KOPT-K1 (cell line): Measurements from ENCODE around the gene DEK.
"Not testable (repeated sequence)": the region's sequence is repeated elsewhere in the genome, so short reads cannot be mapped to it uniquely, and the experiment has no call there.

ENCODE experiments used
- H3K27ac ChIP-seq: fragments of 200-600 bp; sonication (generic); 2 replicates; pipeline ENCODE4 v1.5.1; 2016; ENCODE audit warnings: antibody characterized with exemption, mild to moderate bottlenecking, low read depth, low read length; ENCODE audit not compliant: poor library complexity, severe bottlenecking
- H3K36me3 ChIP-seq: fragments of 200-600 bp; sonication (generic); 2 replicates; pipeline ENCODE4 v1.5.1; 2017; ENCODE audit warnings: antibody characterized with exemption, mild to moderate bottlenecking, low read length, moderate library complexity; ENCODE audit not compliant: insufficient read depth
- H3K9me3 ChIP-seq: fragments of 200-600 bp; sonication (generic); 2 replicates; pipeline ENCODE4 v1.5.1; 2017; ENCODE audit warnings: antibody characterized with exemption, low read length, mild to moderate bottlenecking; ENCODE audit not compliant: insufficient read depth, poor library complexity, severe bottlenecking

Gene DEK

GRCh38 chr6:18235524-18235923 is 28.8 kb downstream of the DEK start:
- Histone ChIP-seq H3K9me3 (peaks cover 31% of the 10 kb centered on the region), H3K36me3 (peaks cover 94% of the 10 kb centered on the region), H3K27ac (no peak overlapping the region)

- H3K9me3 ChIP-seq, result peaks cover 31% of the 10 kb centered on the region
- peaks cover 88% of the 10 kb centered on the region for H3K36me3 ChIP-seq
- no peak overlapping the region for H3K27ac ChIP-seq
Measured at GRCh38 chr6:18234564-18234963, 29.8 kb downstream of the DEK start.

GRCh38 chr6:18233770-18234169 is 30.6 kb downstream of the DEK start:
- Histone ChIP-seq H3K36me3 (peaks cover 88% of the 10 kb centered on the region), H3K9me3 (peaks cover 31% of the 10 kb centered on the region)
- not testable (repeated sequence) for H3K27ac ChIP-seq

GRCh38 chr6:18231856-18232255 is 32.5 kb downstream of the DEK start:
- H3K36me3 ChIP-seq, result peaks cover 87% of the 10 kb centered on the region
- H3K9me3 ChIP-seq, result peaks cover 31% of the 10 kb centered on the region
- not testable (repeated sequence) for H3K27ac ChIP-seq

- peaks cover 11% of the 10 kb centered on the region for H3K9me3 ChIP-seq
- peaks cover 89% of the 10 kb centered on the region for H3K36me3 ChIP-seq
- not testable (repeated sequence) for H3K27ac ChIP-seq
Measured at GRCh38 chr6:18228590-18228989, 35.7 kb downstream of the DEK start.

- not testable (repeated sequence) for H3K27ac ChIP-seq, H3K9me3 ChIP-seq
- peaks cover 93% of the 10 kb centered on the region for H3K36me3 ChIP-seq
Measured at GRCh38 chr6:18227166-18227565, 37.2 kb downstream of the DEK start.

- H3K27ac ChIP-seq, H3K9me3 ChIP-seq: not testable (repeated sequence)
- H3K36me3 ChIP-seq, result peaks cover 93% of the 10 kb centered on the region
Measured at GRCh38 chr6:18226451-18227105, 37.8 kb downstream of the DEK start.

GRCh38 chr6:18221288-18221615 is 43.1 kb downstream of the DEK start:
- Histone ChIP-seq H3K27ac (no peak overlapping the region), H3K9me3 (no peaks in the 10 kb centered on the region)

GRCh38 chr6:18219591-18219990 is 44.7 kb downstream of the DEK start:
- H3K9me3 ChIP-seq, result no peaks in the 10 kb centered on the region
- peaks cover 59% of the 10 kb centered on the region for H3K36me3 ChIP-seq
- H3K27ac ChIP-seq, result no peak overlapping the region

More at GRCh38 chr6:18221288-18221615, 43.1 kb downstream of the DEK start:
- H3K36me3 ChIP-seq, result peaks cover 66% of the 10 kb centered on the region

- peaks cover 46% of the 10 kb centered on the region for H3K36me3 ChIP-seq
- no peak overlapping the region for H3K27ac ChIP-seq
- no peaks in the 10 kb centered on the region for H3K9me3 ChIP-seq
Measured at GRCh38 chr6:18218233-18218632, 46.1 kb downstream of the DEK start.

GRCh38 chr6:18216411-18216810 is 47.9 kb downstream of the DEK start:
- Histone ChIP-seq H3K27ac (no peak overlapping the region), H3K36me3 (peaks cover 27% of the 10 kb centered on the region), H3K9me3 (no peaks in the 10 kb centered on the region)

- Histone ChIP-seq H3K9me3 (no peaks in the 10 kb centered on the region), H3K36me3 (peaks cover 18% of the 10 kb centered on the region), H3K27ac (no peak overlapping the region)
Measured at GRCh38 chr6:18215436-18215835, 48.9 kb downstream of the DEK start.

GRCh38 chr6:18214003-18214402 is 50.3 kb downstream of the DEK start:
- Histone ChIP-seq H3K27ac (no peak overlapping the region), H3K9me3 (no peaks in the 10 kb centered on the region), H3K36me3 (peaks cover 15% of the 10 kb centered on the region; the same call in 1 of the 2 replicates)

- peaks cover 13% of the 10 kb centered on the region; the same call in 1 of the 2 replicates for H3K36me3 ChIP-seq
- no peak overlapping the region for H3K27ac ChIP-seq
- no peaks in the 10 kb centered on the region for H3K9me3 ChIP-seq
Measured at GRCh38 chr6:18213439-18213838, 50.9 kb downstream of the DEK start.

GRCh38 chr6:18212231-18212630 is 52.1 kb downstream of the DEK start:
- H3K9me3 ChIP-seq, result no peaks in the 10 kb centered on the region
- peaks cover 10% of the 10 kb centered on the region; the same call in 1 of the 2 replicates for H3K36me3 ChIP-seq
- H3K27ac ChIP-seq, result no peak overlapping the region

GRCh38 chr6:18211338-18211737 is 53.0 kb downstream of the DEK start:
- peaks cover 10% of the 10 kb centered on the region; the same call in 1 of the 2 replicates for H3K36me3 ChIP-seq
- H3K9me3 ChIP-seq, result no peaks in the 10 kb centered on the region
- H3K27ac ChIP-seq, result no peak overlapping the region
